ENCODE results near the gene HM13.
"Not testable (repeated sequence)": the region's sequence is repeated elsewhere in the genome, so short reads cannot be mapped to it uniquely, and the experiment has no call there.

HM13 gene

DNA sequence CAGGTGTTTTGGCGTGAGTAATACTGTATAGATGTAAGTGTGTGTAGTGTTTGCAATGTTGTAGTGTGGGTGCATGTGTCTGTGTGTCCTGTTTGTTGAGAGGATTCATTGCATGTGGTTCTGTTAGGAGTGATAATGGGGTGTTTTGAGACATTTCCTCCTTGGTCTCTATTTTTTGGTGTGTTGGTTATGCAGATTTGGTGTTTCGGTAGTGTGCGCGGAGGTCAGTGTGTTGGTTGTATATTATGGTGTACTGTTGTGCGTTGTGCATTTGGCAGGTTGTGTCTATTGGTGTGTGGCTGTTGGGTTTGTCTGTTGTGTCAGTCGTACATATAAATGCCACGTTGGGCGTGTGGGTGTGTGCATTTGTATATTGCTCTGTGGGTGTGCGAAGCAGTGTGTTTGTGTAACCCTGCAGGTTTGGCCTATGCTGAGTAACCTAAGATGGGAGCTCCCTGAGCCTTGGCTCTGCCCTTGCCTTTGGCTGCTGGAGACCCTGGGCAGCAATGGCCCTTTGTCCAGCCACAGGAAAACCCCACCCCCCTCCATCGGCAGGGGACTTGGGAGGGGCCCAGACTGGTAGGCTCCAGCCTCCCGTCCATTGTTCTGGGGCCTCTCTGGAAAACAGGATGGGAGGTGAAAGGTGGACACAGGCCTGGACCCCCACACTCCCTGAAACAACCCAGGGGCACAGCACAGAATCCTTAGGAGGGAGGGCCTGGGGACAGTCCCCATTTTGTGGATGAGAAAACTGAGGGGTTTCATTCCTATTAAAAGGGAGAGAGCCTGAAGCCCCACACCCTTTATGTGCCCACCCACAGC, 80.5 kb downstream of the HM13 start:
- no peak for DNase-seq (ENCODE audit: extremely low spot score)
- TF ChIP-seq CTCF (IDR thresholded peaks at IDR 0.05; ENCODE audit: control extremely low read depth, extremely low read depth, low read depth, missing control alignments) = no peak
- POLR2A ChIA-PET = no interaction called here
- CTCF ChIA-PET = interaction anchor here (1.8 kb wide), 1 partner anchor 67 kb away, joined by 4 read pairs; no protein-coding TSS in a partner anchor

DNA sequence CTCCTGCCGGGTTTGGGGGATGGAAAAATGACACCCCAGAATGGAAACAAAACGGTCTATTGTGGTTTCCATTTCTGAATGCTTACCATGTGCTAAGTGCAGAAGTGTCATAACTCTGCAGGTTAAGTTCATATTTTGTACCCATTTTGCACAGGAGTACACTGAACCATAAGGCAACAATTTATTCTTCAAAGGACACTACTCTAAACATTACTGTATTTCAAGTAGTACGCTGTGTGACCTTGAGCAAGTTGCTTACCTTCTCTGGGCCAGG, 81.1 kb downstream of the HM13 start:
- ChIA-PET CTCF (interaction anchor here (1.4 to 1.8 kb wide), 3 partner anchors 9 to 66 kb away, joined by 4 to 7 read pairs (median 5); partner anchors contain the start of gene ID1), POLR2A (no interaction called here)
- no peak for DNase-seq (ENCODE audit: extremely low spot score)
- TF ChIP-seq CTCF (IDR thresholded peaks at IDR 0.05; ENCODE audit: control extremely low read depth, extremely low read depth, low read depth, missing control alignments) = no peak

- POLR2A ChIA-PET = no interaction called here
- CTCF ChIA-PET = interaction anchor here (0.7 to 1.8 kb wide), 5 partner anchors 9 to 66 kb away, joined by 3 to 7 read pairs (median 5); partner anchors contain the start of gene ID1
- no peak for DNase-seq (ENCODE audit: extremely low spot score)
- no peak for TF ChIP-seq CTCF (IDR thresholded peaks at IDR 0.05; ENCODE audit: control extremely low read depth, extremely low read depth, low read depth, missing control alignments)
Measured at GRCh38 chr20:31595654-31596411, 81.6 kb downstream of the HM13 start.

DNA sequence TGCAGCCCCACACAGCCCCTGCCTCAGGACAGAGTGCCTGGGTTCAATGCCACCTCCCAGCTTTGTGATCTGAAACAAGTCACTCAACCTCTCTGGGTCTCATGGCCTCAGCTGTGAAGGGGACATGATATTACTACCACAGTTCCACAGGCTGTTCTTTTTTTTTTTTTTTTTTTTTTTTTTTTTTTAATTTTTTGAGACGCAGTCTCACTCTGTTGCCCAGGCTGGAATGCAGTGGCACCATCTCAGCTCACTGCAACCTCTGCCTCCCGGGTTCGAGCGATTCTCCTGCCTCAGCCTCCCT, 82.1 kb downstream of the HM13 start:
- POLR2A ChIA-PET; DNase-seq (ENCODE audit: extremely low spot score): not testable (repeated sequence)
- CTCF ChIA-PET = interaction anchor here (0.7 to 1.8 kb wide), 6 partner anchors 8 to 65 kb away, joined by 3 to 7 read pairs (median 4); partner anchors contain the start of gene ID1

DNA sequence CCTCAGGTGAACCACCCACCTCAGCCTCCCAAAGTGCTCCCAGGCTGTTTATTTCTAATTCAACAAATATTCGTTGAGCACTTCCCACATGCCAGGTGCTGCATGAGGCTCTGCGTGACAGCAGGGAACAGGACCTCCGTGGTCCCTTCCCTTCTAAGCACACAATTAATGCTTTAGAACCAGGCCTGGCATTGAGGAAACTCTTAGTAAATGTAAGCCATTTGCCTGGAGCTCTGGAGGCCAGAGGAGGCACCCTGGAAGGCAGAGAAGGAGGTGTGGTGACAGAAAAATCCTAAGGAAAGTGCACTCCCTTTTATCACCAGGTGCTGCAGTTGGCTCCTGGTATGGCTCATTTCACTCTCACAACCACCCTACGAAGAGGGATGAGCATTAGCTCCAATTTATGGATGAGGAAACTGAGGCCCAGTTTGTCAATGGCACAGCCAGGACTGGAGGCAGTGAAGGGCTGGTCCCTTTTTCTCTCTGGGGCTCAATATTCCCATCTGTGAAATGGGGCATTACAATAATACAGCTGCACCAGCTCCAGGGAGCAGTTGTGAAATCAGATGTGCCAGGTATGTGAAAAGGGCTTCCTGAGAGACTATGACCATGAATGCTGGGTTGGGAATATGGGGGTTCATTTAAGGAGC, 82.7 kb downstream of the HM13 start:
- POLR2A ChIA-PET = no interaction called here
- TF ChIP-seq CTCF (IDR thresholded peaks at IDR 0.05; ENCODE audit: control extremely low read depth, extremely low read depth, low read depth, missing control alignments) = no peak
- CTCF ChIA-PET = interaction anchor here (0.7 to 3.8 kb wide), 6 partner anchors 8 to 39 kb away, joined by 3 to 25 read pairs (median 6); partner anchors contain the start of gene ID1

GRCh38 chr20:31597481-31597855, 83.2 kb downstream of the HM13 start:
- POLR2A ChIA-PET = no interaction called here
- CTCF ChIA-PET = interaction anchor here (1.3 to 3.8 kb wide), 2 partner anchors 15 to 36 kb away, joined by 3 to 25 read pairs; no protein-coding TSS in a partner anchor
- no peak for TF ChIP-seq CTCF (IDR thresholded peaks at IDR 0.05; ENCODE audit: control extremely low read depth, extremely low read depth, low read depth, missing control alignments)
- no peak for DNase-seq (ENCODE audit: extremely low spot score)

More for the DNA sequence above, 82.7 kb downstream of the HM13 start:
- no peak for DNase-seq (ENCODE audit: extremely low spot score)

All from GM10248 (cell line).